CD14-positive monocyte (primary cell): ENCODE results near the gene FGF19. TPM values are rescaled to one million over a fixed set of nuclear protein-coding genes. Genes with fewer than 3 reads are reported as not detected.

ENCODE experiments used
- DNase-seq, 3 donors: peaks; one replicate each; pipeline ENCODE4 v3.0.0-alpha.2; 2011 to 2022
- H2AFZ ChIP-seq: 2 replicates; pipeline ENCODE4 v1.6.0; 2012; ENCODE audit warnings: mild to moderate bottlenecking, low read depth, low read length, inconsistent platforms; ENCODE audit not compliant: insufficient read depth, poor library complexity, severe bottlenecking
- H3K27ac ChIP-seq, 2 donors: 1 replicate in 1 of 2; 2 replicates in 1 of 2; pipeline ENCODE4 v1.5.1; 2012 to 2013; ENCODE audit warnings: low read length in 2 of 2, control low read depth in 1 of 2, inconsistent platforms in 1 of 2, low read depth in 1 of 2, mild to moderate bottlenecking in 1 of 2
- H3K27me3 ChIP-seq, 2 donors: one replicate each; pipeline versions ENCODE4 v1.6.0 to v1.6.1; 2011 to 2013; ENCODE audit warnings: low read length in 2 of 2; ENCODE audit not compliant: control insufficient read depth in 2 of 2, insufficient read depth in 2 of 2
- H3K36me3 ChIP-seq, 2 donors: replicated peaks in 1 of 2; 1 replicate in 1 of 2; 2 replicates in 1 of 2; pipeline versions ENCODE4 v1.5.1 to v1.6.1; 2012 to 2013; ENCODE audit warnings: low read length in 2 of 2, control low read depth in 1 of 2, inconsistent platforms in 1 of 2, mild to moderate bottlenecking in 1 of 2; ENCODE audit not compliant: insufficient read depth in 2 of 2, control insufficient read depth in 1 of 2
- H3K4me1 ChIP-seq, 2 donors: 1 replicate in 1 of 2; 2 replicates in 1 of 2; pipeline versions ENCODE4 v1.5.1 to v1.6.1; 2012 to 2013; ENCODE audit warnings: low read length in 2 of 2, control low read depth in 1 of 2, inconsistent platforms in 1 of 2, mild to moderate bottlenecking in 1 of 2, moderate library complexity in 1 of 2; ENCODE audit not compliant: insufficient read depth in 2 of 2, control insufficient read depth in 1 of 2
- H3K4me2 ChIP-seq: replicated peaks from 2 replicates; pipeline ENCODE3; 2012; ENCODE audit warnings: low read length, moderate library complexity, mild to moderate bottlenecking; ENCODE audit not compliant: poor library complexity, severe bottlenecking; ENCODE audit errors: extremely low read depth
- H3K4me3 ChIP-seq, 3 experiments: fragments of 200-600 bp in 1 of 3; sonication (generic) in 1 of 3; replicated peaks in 1 of 3; 1 replicate in 2 of 3; 2 replicates in 1 of 3; pipeline ENCODE4 v1.5.1; 2011 to 2013; ENCODE audit warnings: low read length in 3 of 3, mild to moderate bottlenecking in 3 of 3, control low read depth in 2 of 3, low read depth in 2 of 3, inconsistent platforms in 1 of 3, moderate library complexity in 1 of 3
- H3K79me2 ChIP-seq: 2 replicates; pipeline ENCODE4 v1.6.0; 2012; ENCODE audit warnings: mild to moderate bottlenecking, control low read depth, inconsistent platforms, low read length, moderate library complexity; ENCODE audit not compliant: insufficient read depth
- H3K9ac ChIP-seq: 2 replicates; pipeline ENCODE4 v1.6.0; 2017; ENCODE audit warnings: low read length, mild to moderate bottlenecking; ENCODE audit not compliant: insufficient read depth, poor library complexity, severe bottlenecking
- H3K9me3 ChIP-seq, 2 donors: replicated peaks in 1 of 2; 1 replicate in 1 of 2; 2 replicates in 1 of 2; pipeline versions ENCODE4 v1.5.1 to v1.6.1; 2012 to 2013; ENCODE audit warnings: low read length in 2 of 2, control low read depth in 1 of 2; ENCODE audit not compliant: control insufficient read depth in 1 of 2, insufficient read depth in 1 of 2
- H4K20me1 ChIP-seq: 2 replicates; pipeline ENCODE4 v1.6.0; 2012; ENCODE audit warnings: mild to moderate bottlenecking, low read length, control low read depth, moderate library complexity; ENCODE audit not compliant: insufficient read depth
- H3K27ac Mint-ChIP-seq, 7 donors: one replicate each; pipeline ENCODE4 v1.8.0; 2020; ENCODE audit warnings: mild to moderate bottlenecking in 7 of 7, mixed read lengths in 7 of 7, moderate library complexity in 6 of 7, inconsistent platforms in 2 of 7
- H3K27me3 Mint-ChIP-seq, 3 donors: one replicate each; pipeline ENCODE4 v1.8.0; 2021 to 2022; ENCODE audit warnings: low read depth in 3 of 3, mild to moderate bottlenecking in 3 of 3, mixed read lengths in 3 of 3, moderate library complexity in 3 of 3, inconsistent platforms in 1 of 3
- H3K36me3 Mint-ChIP-seq, 2 donors: one replicate each; pipeline ENCODE4 v1.8.0; 2020; ENCODE audit warnings: mixed read lengths in 2 of 2, inconsistent platforms in 1 of 2, mild to moderate bottlenecking in 1 of 2
- H3K4me1 Mint-ChIP-seq: one replicate; pipeline ENCODE4 v1.8.0; 2020; ENCODE audit warnings: mild to moderate bottlenecking, mixed read lengths
- H3K4me3 Mint-ChIP-seq, 2 donors: one replicate each; pipeline ENCODE4 v1.8.0; 2020; ENCODE audit warnings: mild to moderate bottlenecking in 2 of 2, mixed read lengths in 2 of 2, moderate library complexity in 1 of 2
- H3K9me3 Mint-ChIP-seq, 7 donors: one replicate each; pipeline ENCODE4 v1.8.0; 2020 to 2022; ENCODE audit warnings: mixed read lengths in 7 of 7, mild to moderate bottlenecking in 6 of 7, moderate library complexity in 6 of 7, inconsistent platforms in 2 of 7
- CTCF ChIP-seq: fragments of 200-600 bp; IDR thresholded peaks from one replicate; pipeline ENCODE4 v1.8.0; 2022; ENCODE audit warnings: antibody characterized with exemption, mild to moderate bottlenecking
- WGBS: methylation state at CpG from one replicate; pipeline ENCODE4 v1.1.5; 2013; ENCODE audit warnings: missing lambda C conversion rate; ENCODE audit not compliant: insufficient coverage; 5-methylcytosine and 5-hydroxymethylcytosine counted together
- intact Hi-C, 2 donors: fragments of 100-400 bp; cut with micrococcal nuclease; formaldehyde crosslinking; loops; one replicate each; pipeline versions ENCODE4 v1.15.0 to v1.15.1; 2023
- polyA plus RNA-seq, 3 donors: library from polyadenylated mRNA; depleted of rRNA in 1 of 3; unstranded in 2 of 3; stranded (reverse) in 1 of 3; fragments of 300-500 nt in 2 of 3; fragments of >200 nt in 1 of 3; fragmentation: Illumina TruSeq in 2 of 3; gene quantifications; 1 replicate in 2 of 3; 2 replicates in 1 of 3; pipeline ENCODE4 v1.2.3, GENCODE V29; 2012 to 2021

FGF19 gene
- polyA plus RNA-seq, 3 donors: not detected

GRCh38 chr11:69718912-69719311 is 15.1 kb upstream of the FGF19 start:
- Histone ChIP-seq H3K36me3 (no peaks in the 10 kb centered on the region), H3K79me2 (no peaks in the 10 kb centered on the region), H3K9ac (no peak overlapping the region), H3K27me3 (peaks cover 0 to 51% of the 10 kb centered on the region in 2 donors), H3K4me3 (no peak overlapping the region), H3K4me1 (no peaks in the 10 kb centered on the region), H4K20me1 (no peaks in the 10 kb centered on the region), H3K9me3 (no peaks in the 10 kb centered on the region), H2AFZ (no peak overlapping the region), H3K27ac (no peak overlapping the region), H3K4me2 (no peak overlapping the region)
- H3K4me3 Mint-ChIP-seq: peak overlapping the region in 1 of 2 donors; percentile 26
- WGBS: 78% methylated on average over 7 of the region's 8 CpGs
- no peaks in the 10 kb centered on the region for H3K4me1 Mint-ChIP-seq
- no peaks in the 10 kb centered on the region for H3K36me3 Mint-ChIP-seq
- peaks cover 0 to 2% (median 0%) of the 10 kb centered on the region in 7 donors for H3K9me3 Mint-ChIP-seq
- intact Hi-C loops: no loop called here
- H3K27me3 Mint-ChIP-seq: peaks cover 42 to 66% (median 57%) of the 10 kb centered on the region in 3 donors
- TF ChIP-seq CTCF: no peak
- no peak overlapping the region for H3K27ac Mint-ChIP-seq
- no peak for DNase-seq

- no peak overlapping the region for H3K4me2 ChIP-seq
- Mint-ChIP-seq H3K4me3 (no peak overlapping the region), H3K27ac (no peak overlapping the region), H3K36me3 (no peaks in the 10 kb centered on the region), H3K27me3 (peaks cover 43 to 62% (median 54%) of the 10 kb centered on the region in 3 donors), H3K9me3 (peaks cover 0 to 2% (median 0%) of the 10 kb centered on the region in 7 donors), H3K4me1 (no peaks in the 10 kb centered on the region)
- H3K9ac ChIP-seq: no peak overlapping the region
- no peaks in the 10 kb centered on the region for H3K4me1 ChIP-seq
- no peak overlapping the region for H2AFZ ChIP-seq
- no peaks in the 10 kb centered on the region for H3K9me3 ChIP-seq
- H3K4me3 ChIP-seq: no peak overlapping the region
- H3K79me2 ChIP-seq: no peaks in the 10 kb centered on the region
- TF ChIP-seq CTCF: no peak
- no peaks in the 10 kb centered on the region for H3K36me3 ChIP-seq
- no peak for DNase-seq
- peaks cover 0 to 49% of the 10 kb centered on the region in 2 donors for H3K27me3 ChIP-seq
- WGBS: 2% methylated on average over 13 of the region's 13 CpGs
- intact Hi-C loops: no loop called here
- H3K27ac ChIP-seq: no peak overlapping the region
- no peaks in the 10 kb centered on the region for H4K20me1 ChIP-seq
Measured at GRCh38 chr11:69718147-69718546, 14.3 kb upstream of the FGF19 start.
